GM23248 (cell line): ENCODE results near the gene ROR1. TPM values are rescaled to one million over a fixed set of nuclear protein-coding genes. Genes with fewer than 3 reads are reported as not detected.

Experiments
- DNase-seq: peaks from one replicate; pipeline ENCODE4 v3.0.0-alpha.2; 2015
- H2AFZ ChIP-seq: fragments of 200-600 bp; sonication (generic); 2 replicates; pipeline ENCODE4 v1.6.1; 2016; ENCODE audit warnings: antibody characterized with exemption
- H3F3A ChIP-seq: fragments of 200-600 bp; sonication (generic); 2 replicates; pipeline ENCODE4 v1.6.1; 2016; ENCODE audit warnings: mild to moderate bottlenecking, antibody characterized with exemption, mixed run types; ENCODE audit not compliant: insufficient read depth
- H3K27ac ChIP-seq: fragments of 200-600 bp; sonication (generic); 2 replicates; pipeline ENCODE4 v1.5.1; 2016; ENCODE audit warnings: mild to moderate bottlenecking
- H3K27me3 ChIP-seq: fragments of 200-600 bp; sonication (generic); replicated peaks from 2 replicates; pipeline ENCODE4 v1.6.1; 2016; ENCODE audit warnings: mild to moderate bottlenecking; ENCODE audit not compliant: insufficient read depth
- H3K36me3 ChIP-seq: fragments of 200-600 bp; sonication (generic); 2 replicates; pipeline ENCODE4 v1.6.1; 2016; ENCODE audit warnings: low read depth, mild to moderate bottlenecking
- H3K4me1 ChIP-seq: fragments of 200-600 bp; sonication (generic); 2 replicates; pipeline ENCODE4 v1.6.1; 2016; ENCODE audit warnings: mild to moderate bottlenecking; ENCODE audit not compliant: insufficient read depth
- H3K4me2 ChIP-seq: fragments of 200-600 bp; sonication (generic); one replicate; pipeline ENCODE4 v1.6.1; 2016; ENCODE audit warnings: mild to moderate bottlenecking; ENCODE audit not compliant: unreplicated experiment
- H3K4me3 ChIP-seq: fragments of 200-600 bp; sonication (generic); 2 replicates; pipeline ENCODE4 v1.5.1; 2016; ENCODE audit warnings: mild to moderate bottlenecking
- H3K79me2 ChIP-seq: fragments of 200-600 bp; sonication (generic); 2 replicates; pipeline ENCODE4 v1.6.1; 2016; ENCODE audit warnings: mild to moderate bottlenecking; ENCODE audit not compliant: insufficient read depth
- H3K9ac ChIP-seq: fragments of 200-600 bp; sonication (generic); 2 replicates; pipeline ENCODE4 v1.6.1; 2016; ENCODE audit warnings: mild to moderate bottlenecking
- H3K9me2 ChIP-seq: fragments of 200-600 bp; sonication (generic); 2 replicates; pipeline ENCODE4 v1.6.1; 2016; ENCODE audit warnings: mixed run types, mild to moderate bottlenecking, moderate library complexity; ENCODE audit not compliant: insufficient read depth
- H3K9me3 ChIP-seq: fragments of 200-600 bp; sonication (generic); one replicate; pipeline ENCODE4 v1.6.1; 2017; ENCODE audit warnings: low read depth
- H4K20me1 ChIP-seq: fragments of 200-600 bp; sonication (generic); 2 replicates; pipeline ENCODE4 v1.6.0; 2016; ENCODE audit not compliant: insufficient read depth
- EZH2 ChIP-seq: fragments of 200-600 bp; sonication (generic); IDR thresholded peaks from 2 replicates; pipeline ENCODE4 v1.6.1; 2018; ENCODE audit warnings: antibody characterized with exemption, mild to moderate bottlenecking; ENCODE audit not compliant: insufficient read depth, poor library complexity, severe bottlenecking
- EZH2phosphoT487 ChIP-seq: fragments of 200-600 bp; sonication (generic); IDR thresholded peaks from 2 replicates; pipeline ENCODE4 v1.6.1; 2018; ENCODE audit warnings: antibody characterized with exemption, moderate library complexity, mild to moderate bottlenecking, low read depth; ENCODE audit not compliant: insufficient read depth
- WGBS, 2 experiments: methylation state at CpG; one replicate each; pipeline ENCODE4 v1.1.6; 2015 to 2017; ENCODE audit warnings: low lambda C conversion rate in 2 of 2, low coverage in 1 of 2; ENCODE audit errors: missing lambda C conversion rate in 2 of 2; 5-methylcytosine and 5-hydroxymethylcytosine counted together
- in situ Hi-C: fragments of 300-500 bp; cut with MboI; formaldehyde crosslinking; loops from 2 replicates; pipeline ENCODE4 v1.15.0; 2020
- polyA plus RNA-seq: library from polyadenylated mRNA; unstranded; fragments of >200 nt; fragmentation: Nextera tagmentation; extraction: Ambion mirVana; gene quantifications from 2 replicates; pipeline ENCODE4 v1.2.1, GENCODE V29; 2016
- total RNA-seq: library from RNA; depleted of rRNA; stranded (reverse); fragments of >200 nt; shearing (Covaris generic); gene quantifications from 2 replicates; pipeline ENCODE4 v1.2.3, GENCODE V29; 2014

ROR1 gene
- total and polyA plus RNA-seq, 2 experiments from 2014 or later = 12.0 to 13.3 TPM

- Histone ChIP-seq H3K36me3 (no peaks in the 10 kb centered on the region), H3K4me2 (no peak overlapping the region), H2AFZ (no peak overlapping the region), H3K9ac (no peak overlapping the region), H3F3A (no peaks in the 10 kb centered on the region; the same call in 1 of the 2 replicates), H3K9me3 (no peaks in the 10 kb centered on the region), H3K9me2 (no peaks in the 10 kb centered on the region), H3K4me3 (no peak overlapping the region), H3K4me1 (peaks cover 8% of the 10 kb centered on the region), H3K27ac (no peak overlapping the region), H3K27me3 (no peaks in the 10 kb centered on the region), H4K20me1 (no peaks in the 10 kb centered on the region), H3K79me2 (no peaks in the 10 kb centered on the region)
- DNase-seq = no peak
- 96 to 100% methylated on average over 1 of the region's 1 CpG for WGBS, 2 experiments
- TF ChIP-seq EZH2 = no peak
- TF ChIP-seq EZH2phosphoT487 = no peak
- in situ Hi-C loops = loop anchor here (25.0 kb wide), 1 partner anchor 221 kb away; no protein-coding TSS in a partner anchor
Observed at GRCh38 chr1:63908016-63908415, 134.2 kb downstream of the ROR1 start.

GRCh38 chr1:63909526-63909925, 135.7 kb downstream of the ROR1 start:
- Histone ChIP-seq H3K79me2 (no peaks in the 10 kb centered on the region), H3K4me2 (no peak overlapping the region), H3F3A (no peaks in the 10 kb centered on the region), H3K9me2 (no peaks in the 10 kb centered on the region), H3K27me3 (no peaks in the 10 kb centered on the region), H3K27ac (no peak overlapping the region), H3K4me3 (no peak overlapping the region), H3K36me3 (no peaks in the 10 kb centered on the region), H3K4me1 (peaks cover 6% of the 10 kb centered on the region; the same call in 1 of the 2 replicates), H3K9ac (no peak overlapping the region), H4K20me1 (no peaks in the 10 kb centered on the region), H3K9me3 (no peaks in the 10 kb centered on the region), H2AFZ (no peak overlapping the region)
- no peak for DNase-seq
- WGBS, 2 experiments = 40 to 43% methylated on average over 6 of the region's 6 CpGs
- in situ Hi-C loops = loop anchor here (25.0 kb wide), 1 partner anchor 222 kb away; no protein-coding TSS in a partner anchor
- TF ChIP-seq EZH2phosphoT487 = no peak
- TF ChIP-seq EZH2 = no peak

- Histone ChIP-seq H2AFZ (no peak overlapping the region), H4K20me1 (no peaks in the 10 kb centered on the region), H3K4me1 (peaks cover 6% of the 10 kb centered on the region; the same call in 1 of the 2 replicates), H3F3A (no peaks in the 10 kb centered on the region), H3K27ac (no peak overlapping the region), H3K4me3 (no peak overlapping the region), H3K36me3 (no peaks in the 10 kb centered on the region), H3K9me2 (no peaks in the 10 kb centered on the region), H3K4me2 (no peak overlapping the region), H3K27me3 (no peaks in the 10 kb centered on the region), H3K79me2 (no peaks in the 10 kb centered on the region), H3K9me3 (no peaks in the 10 kb centered on the region), H3K9ac (no peak overlapping the region)
- DNase-seq = no peak
- TF ChIP-seq EZH2phosphoT487 = no peak
- no peak for TF ChIP-seq EZH2
- in situ Hi-C loops = loop anchor here (10.0 to 25.0 kb wide), 3 partner anchors 224 to 324 kb away; no protein-coding TSS in a partner anchor
- 75 to 85% methylated on average over 4 of the region's 4 CpGs for WGBS, 2 experiments
Observed at GRCh38 chr1:63911049-63911448, 137.2 kb downstream of the ROR1 start.

- Histone ChIP-seq H3K9me2 (no peaks in the 10 kb centered on the region), H3K9me3 (no peaks in the 10 kb centered on the region), H3K9ac (no peak overlapping the region), H3K27me3 (no peaks in the 10 kb centered on the region), H3K4me3 (no peak overlapping the region), H3K4me2 (no peak overlapping the region), H4K20me1 (no peaks in the 10 kb centered on the region), H3K4me1 (peaks cover 6% of the 10 kb centered on the region; the same call in 1 of the 2 replicates), H3K79me2 (no peaks in the 10 kb centered on the region), H3K36me3 (no peaks in the 10 kb centered on the region), H3F3A (no peaks in the 10 kb centered on the region), H3K27ac (no peak overlapping the region), H2AFZ (no peak overlapping the region)
- in situ Hi-C loops = loop anchor here (10.0 to 25.0 kb wide), 3 partner anchors 222 to 322 kb away; no protein-coding TSS in a partner anchor
- DNase-seq = no peak
- WGBS, 2 experiments = 75 to 78% methylated on average over 5 of the region's 5 CpGs
- TF ChIP-seq EZH2phosphoT487 = no peak
- TF ChIP-seq EZH2 = no peak
Observed at GRCh38 chr1:63912643-63913042, 138.8 kb downstream of the ROR1 start.
